K562 (cell line): Measurements from ENCODE around the gene DLGAP1. TPM values are rescaled to one million over a fixed set of nuclear protein-coding genes. Genes with fewer than 3 reads are reported as not detected.

ENCODE experiments used
- COPS2 ChIP-seq: fragments of 450-650 bp; conservative IDR thresholded peaks from 2 replicates; pipeline ENCODE4 v1.6.1; 2016; ENCODE audit warnings: mild to moderate bottlenecking, moderate library complexity
- CREB5 ChIP-seq: fragments of 250-450 bp; sonication (Bioruptor Pico); IDR thresholded peaks from 2 replicates; pipeline ENCODE4 v1.5.0; 2020; ENCODE audit warnings: mild to moderate bottlenecking
- E2F3 ChIP-seq: fragments of 250-450 bp; sonication (Bioruptor Pico); IDR thresholded peaks from 2 replicates; pipeline ENCODE4 v1.4.0; 2020; ENCODE audit warnings: mild to moderate bottlenecking
- E2F5 ChIP-seq: sonication (generic); formaldehyde crosslinking; IDR thresholded peaks from 2 replicates; pipeline ENCODE4 v1.8.0; 2022; ENCODE audit warnings: mild to moderate bottlenecking, missing genetic modification reagents
- HMGXB4 ChIP-seq: sonication (generic); formaldehyde crosslinking; IDR thresholded peaks from 2 replicates; pipeline ENCODE4 v1.8.1; 2023; ENCODE audit warnings: mild to moderate bottlenecking, missing genetic modification reagents
- HOMEZ ChIP-seq: fragments of 250-450 bp; sonication (Bioruptor Pico); IDR thresholded peaks from 2 replicates; pipeline ENCODE4 v1.4.0; 2020; ENCODE audit warnings: mild to moderate bottlenecking, moderate library complexity
- KDM4B ChIP-seq, 2 experiments: fragments of 450-650 bp in 1 of 2; sonication (generic) in 1 of 2; IDR thresholded peaks; 2 replicates each; pipeline ENCODE4 v1.6.1; 2016 to 2017; ENCODE audit warnings: borderline replicate concordance in 2 of 2, antibody characterized with exemption in 1 of 2, low read depth in 1 of 2, mild to moderate bottlenecking in 1 of 2
- MXI1 ChIP-seq: IDR thresholded peaks from 2 replicates; pipeline ENCODE4 v1.6.1; 2011; ENCODE audit warnings: low read depth, mild to moderate bottlenecking, improper control_type of control experiment, low read length
- NRF1 ChIP-seq, 2 experiments: fragments of 450-650 bp; IDR thresholded peaks in 1 of 2; conservative IDR thresholded peaks in 1 of 2; 2 replicates each; pipeline ENCODE4 v1.6.1; 2014; ENCODE audit warnings: mild to moderate bottlenecking in 2 of 2
- PCBP2 ChIP-seq: fragments of 200-400 bp; formaldehyde crosslinking; IDR thresholded peaks from 2 replicates; pipeline ENCODE4 v1.6.1; 2018; ENCODE audit warnings: low read length, low read depth, mild to moderate bottlenecking, moderate library complexity; ENCODE audit not compliant: poor library complexity, severe bottlenecking
- RBFOX2 ChIP-seq: fragments of 200-400 bp; formaldehyde crosslinking; IDR thresholded peaks from 2 replicates; pipeline ENCODE4 v1.6.1; 2017; ENCODE audit warnings: low read depth, mild to moderate bottlenecking, low read length, moderate library complexity
- RBM15 ChIP-seq: fragments of 200-400 bp; formaldehyde crosslinking; IDR thresholded peaks from 2 replicates; pipeline ENCODE4 v1.6.1; 2018; ENCODE audit warnings: mild to moderate bottlenecking, low read length, moderate library complexity; ENCODE audit not compliant: insufficient read depth
- SP1 ChIP-seq: sonication (generic); formaldehyde crosslinking; IDR thresholded peaks from 2 replicates; pipeline ENCODE4 v1.8.1; 2022; ENCODE audit warnings: mild to moderate bottlenecking, missing genetic modification reagents
- ZBTB12 ChIP-seq: fragments of 250-450 bp; sonication (Bioruptor Pico); IDR thresholded peaks from 2 replicates; pipeline ENCODE4 v1.4.0; 2020
- polyA plus RNA-seq, 8 experiments: library from polyadenylated mRNA; depleted of rRNA in 4 of 8; stranded (reverse) in 5 of 8; unstranded in 3 of 8; fragments of >200 nt; fragmentation: Nextera tagmentation in 2 of 8; fragmentation: Illumina TruSeq in 1 of 8; extraction: Ambion mirVana in 2 of 8; extraction: Trizol in 1 of 8; gene quantifications; 2 replicates each; pipeline versions ENCODE4 v1.2.1 to v1.2.3, GENCODE V29; 2011 to 2014; ENCODE audit warnings: inconsistent platforms in 1 of 8, missing spikeins in 1 of 8
- total RNA-seq, 7 experiments: library from RNA; depleted of rRNA in 6 of 7; stranded (reverse); fragments of >200 nt in 6 of 7; fragmentation: Illumina TruSeq in 2 of 7; extraction: Trizol in 2 of 7; gene quantifications; 2 replicates each; pipeline versions ENCODE4 v1.2.1 to v1.2.3, GENCODE V29; 2011 to 2021; ENCODE audit warnings: low replicate concordance in 1 of 7

Gene DLGAP1
- total and polyA plus RNA-seq, 9 of the 15 experiments (the other 6 are each of a cell fraction or from before 2014, with no cell fraction given), result 0.04 to 0.22 (median 0.08) TPM

- 0 out of 2 replicates have a peak, but pooled peaks have one; percentile 59 for TF ChIP-seq HOMEZ
- peak; percentile 55; the same call in 1 of the 2 replicates for TF ChIP-seq E2F3
- TF ChIP-seq MXI1, result 0 out of 2 replicates have a peak, but pooled peaks have one; percentile 42
- TF ChIP-seq ZBTB12 (CRISPR knock-in tag), result peak; percentile 62
- peak in 1 of 2 experiments; percentile 91; a peak in 1 of 4 replicates for TF ChIP-seq KDM4B (IDR thresholded peaks at IDR 0.05; ENCODE audit: borderline replicate concordance in 2 of 2, low read depth in 1 of 2)
- TF ChIP-seq COPS2, result no peak
- peak; percentile 81; the same call in 1 of the 2 replicates for TF ChIP-seq E2F5 (CRISPR knock-in tag)
- TF ChIP-seq HMGXB4, result no peak
- peak; percentile 69 for TF ChIP-seq SP1
- TF ChIP-seq RBM15, result no peak
- TF ChIP-seq RBFOX2, result peak; percentile 74
- TF ChIP-seq CREB5 (CRISPR knock-in tag), result peak; percentile 66; the same call in 1 of the 2 replicates
- TF ChIP-seq NRF1 (conservative IDR thresholded peaks at IDR 0.05 in 1 of 2, IDR thresholded peaks at IDR 0.05 in 1 of 2), result no peak
- TF ChIP-seq PCBP2, result no peak
Observed at GRCh38 chr18:3652380-3653262, 802.5 kb downstream of the DLGAP1 start (continued).
